RWPE2 (cell line): Measurements from ENCODE around the gene GGCT.

Experiments used
- ATAC-seq: fragments of 200-7000 bp; cut with Tn5 transposase; 3 replicates; pipeline ENCODE4 v1.9.1; 2021; ENCODE audit warnings: low read depth
- DNase-seq: peaks from one replicate; pipeline ENCODE4 v3.0.0-alpha.2; 2020; ENCODE audit warnings: low spot score
- H3K27ac ChIP-seq: fragments of 450-650 bp; 2 replicates; pipeline ENCODE4 v1.5.1; 2017; ENCODE audit warnings: mild to moderate bottlenecking; ENCODE audit not compliant: poor library complexity, severe bottlenecking
- H3K27me3 ChIP-seq: fragments of 250-450 bp; sonication (Bioruptor Pico); 2 replicates; pipeline ENCODE4 v1.5.1; 2021; ENCODE audit warnings: mild to moderate bottlenecking, moderate library complexity; ENCODE audit not compliant: insufficient read depth, poor library complexity, severe bottlenecking
- H3K36me3 ChIP-seq: fragments of 250-450 bp; sonication (Bioruptor Pico); 2 replicates; pipeline ENCODE4 v1.5.1; 2020; ENCODE audit warnings: low read depth, mild to moderate bottlenecking, moderate library complexity
- H3K4me1 ChIP-seq: fragments of 250-450 bp; sonication (Bioruptor Pico); 2 replicates; pipeline ENCODE4 v1.5.1; 2021; ENCODE audit warnings: mild to moderate bottlenecking, moderate library complexity; ENCODE audit not compliant: insufficient read depth, poor library complexity, severe bottlenecking
- H3K4me3 ChIP-seq: fragments of 250-450 bp; sonication (Bioruptor Pico); 2 replicates; pipeline ENCODE4 v1.5.1; 2021; ENCODE audit warnings: mild to moderate bottlenecking, moderate library complexity; ENCODE audit not compliant: severe bottlenecking
- H3K9me3 ChIP-seq: fragments of 250-450 bp; sonication (Bioruptor Pico); 2 replicates; pipeline ENCODE4 v1.5.1; 2021; ENCODE audit warnings: mild to moderate bottlenecking, moderate library complexity; ENCODE audit not compliant: severe bottlenecking
- TF ChIP-seq, protein P1 (sequence below): fragments of 450-650 bp; IDR thresholded peaks from one replicate; pipeline ENCODE4 v1.5.1; 2017; ENCODE audit warnings: mild to moderate bottlenecking, moderate library complexity; ENCODE audit not compliant: poor library complexity, severe bottlenecking

Gene GGCT

DNA sequence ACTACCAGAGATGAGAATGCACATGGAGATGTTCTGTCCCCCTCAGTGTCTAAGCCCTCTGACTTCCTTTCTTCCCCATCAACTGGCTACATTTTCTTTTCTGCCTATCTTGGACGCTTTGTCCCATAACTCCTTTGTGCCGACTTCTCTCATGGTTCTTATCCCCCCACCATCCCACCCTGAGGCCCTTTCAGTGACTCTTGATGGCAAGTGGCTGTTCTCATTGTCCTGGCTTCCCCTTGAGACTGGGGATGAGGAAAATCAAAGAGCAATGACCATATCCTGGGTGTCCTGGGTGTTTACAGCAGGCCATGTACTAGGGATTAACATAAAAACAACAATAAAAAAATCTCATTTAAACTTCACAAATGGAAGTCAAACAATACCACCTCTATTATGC is 18.8 kb upstream of the GGCT start:
- Histone ChIP-seq H3K9me3 (no peaks in the 10 kb centered on the region), H3K4me3 (no peak overlapping the region), H3K4me1 (peaks cover 11% of the 10 kb centered on the region), H3K36me3 (no peaks in the 10 kb centered on the region), H3K27me3 (no peaks in the 10 kb centered on the region), H3K27ac (no peak overlapping the region)
- TF ChIP-seq, protein P1, sequence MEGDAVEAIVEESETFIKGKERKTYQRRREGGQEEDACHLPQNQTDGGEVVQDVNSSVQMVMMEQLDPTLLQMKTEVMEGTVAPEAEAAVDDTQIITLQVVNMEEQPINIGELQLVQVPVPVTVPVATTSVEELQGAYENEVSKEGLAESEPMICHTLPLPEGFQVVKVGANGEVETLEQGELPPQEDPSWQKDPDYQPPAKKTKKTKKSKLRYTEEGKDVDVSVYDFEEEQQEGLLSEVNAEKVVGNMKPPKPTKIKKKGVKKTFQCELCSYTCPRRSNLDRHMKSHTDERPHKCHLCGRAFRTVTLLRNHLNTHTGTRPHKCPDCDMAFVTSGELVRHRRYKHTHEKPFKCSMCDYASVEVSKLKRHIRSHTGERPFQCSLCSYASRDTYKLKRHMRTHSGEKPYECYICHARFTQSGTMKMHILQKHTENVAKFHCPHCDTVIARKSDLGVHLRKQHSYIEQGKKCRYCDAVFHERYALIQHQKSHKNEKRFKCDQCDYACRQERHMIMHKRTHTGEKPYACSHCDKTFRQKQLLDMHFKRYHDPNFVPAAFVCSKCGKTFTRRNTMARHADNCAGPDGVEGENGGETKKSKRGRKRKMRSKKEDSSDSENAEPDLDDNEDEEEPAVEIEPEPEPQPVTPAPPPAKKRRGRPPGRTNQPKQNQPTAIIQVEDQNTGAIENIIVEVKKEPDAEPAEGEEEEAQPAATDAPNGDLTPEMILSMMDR = no peak
- DNase-seq = no peak
- no peak for ATAC-seq

DNA sequence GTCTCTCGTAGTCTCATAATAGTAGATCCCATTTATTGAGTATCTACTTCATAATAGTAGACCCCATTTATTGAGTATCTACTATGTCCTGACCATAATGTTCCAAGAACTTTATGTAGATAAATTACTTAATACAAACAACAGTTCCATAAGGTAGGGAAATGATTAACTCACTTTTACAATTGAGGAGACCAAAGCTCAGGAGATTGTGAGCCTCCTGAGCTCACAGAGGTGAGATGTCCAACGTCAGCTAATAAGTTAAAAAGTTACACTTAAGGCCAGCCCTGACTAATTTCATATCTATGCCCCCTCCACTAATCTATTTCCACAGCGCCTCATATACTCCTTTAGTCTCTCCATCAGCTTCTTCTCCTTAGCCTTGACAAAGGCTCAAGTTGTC is 17.5 kb upstream of the GGCT start:
- ATAC-seq (no peak), DNase-seq (no peak)
- Histone ChIP-seq H3K27ac (no peak overlapping the region), H3K4me1 (peaks cover 11% of the 10 kb centered on the region), H3K27me3 (no peaks in the 10 kb centered on the region), H3K36me3 (no peaks in the 10 kb centered on the region), H3K4me3 (no peak overlapping the region), H3K9me3 (no peaks in the 10 kb centered on the region)
- TF ChIP-seq, protein P1 = no peak

DNA sequence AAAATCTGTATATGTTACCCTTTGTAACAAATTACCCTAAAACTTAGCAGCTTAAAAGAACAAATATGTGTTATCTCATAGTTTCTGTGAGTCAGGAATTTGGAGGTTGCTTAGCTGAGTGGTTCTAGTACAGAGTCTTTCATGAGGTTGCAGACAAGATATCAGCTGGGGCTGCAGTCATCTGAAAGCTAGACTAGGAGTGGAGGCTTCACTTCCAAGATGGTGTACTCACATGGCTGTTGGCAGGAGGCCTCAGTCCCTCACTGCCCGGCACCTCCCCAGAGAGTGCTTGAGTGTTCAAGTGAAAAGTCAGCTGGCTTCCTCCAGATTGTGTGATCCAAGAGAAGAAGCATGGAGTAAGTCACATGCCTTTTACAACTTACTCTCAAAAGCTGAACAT is 16.9 kb upstream of the GGCT start:
- no peak overlapping the region for H3K27ac ChIP-seq
- no peaks in the 10 kb centered on the region for H3K36me3 ChIP-seq
- H3K27me3 ChIP-seq = no peaks in the 10 kb centered on the region
- H3K4me1 ChIP-seq = peaks cover 11% of the 10 kb centered on the region
- no peak overlapping the region for H3K4me3 ChIP-seq
- TF ChIP-seq, protein P1 = no peak
- H3K9me3 ChIP-seq = no peaks in the 10 kb centered on the region
- no peak for DNase-seq
- no peak for ATAC-seq

DNA sequence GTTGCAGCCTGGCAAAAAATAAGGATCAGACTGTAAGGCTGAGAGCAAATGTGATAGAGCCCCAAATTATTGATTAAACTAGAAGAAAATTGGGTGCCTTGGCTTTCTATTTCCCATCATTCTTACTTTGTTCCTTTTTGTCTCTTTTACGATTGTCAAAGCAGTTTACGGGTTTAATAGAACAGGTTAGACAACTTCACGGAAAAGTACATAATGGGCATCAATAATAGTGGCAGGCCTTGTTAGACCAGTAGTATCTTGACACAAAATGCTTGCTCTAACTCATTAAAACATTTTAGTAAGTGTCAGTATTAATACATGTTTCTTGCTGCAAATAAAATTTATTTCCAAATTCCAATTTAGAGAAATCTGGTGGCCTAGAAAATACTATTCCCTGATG is 14.5 kb upstream of the GGCT start:
- Histone ChIP-seq H3K4me3 (no peak overlapping the region), H3K9me3 (no peaks in the 10 kb centered on the region), H3K27me3 (no peaks in the 10 kb centered on the region), H3K4me1 (peaks cover 11% of the 10 kb centered on the region), H3K27ac (no peak overlapping the region), H3K36me3 (no peaks in the 10 kb centered on the region)
- TF ChIP-seq, protein P1 = no peak
- ATAC-seq (no peak), DNase-seq (no peak)

DNA sequence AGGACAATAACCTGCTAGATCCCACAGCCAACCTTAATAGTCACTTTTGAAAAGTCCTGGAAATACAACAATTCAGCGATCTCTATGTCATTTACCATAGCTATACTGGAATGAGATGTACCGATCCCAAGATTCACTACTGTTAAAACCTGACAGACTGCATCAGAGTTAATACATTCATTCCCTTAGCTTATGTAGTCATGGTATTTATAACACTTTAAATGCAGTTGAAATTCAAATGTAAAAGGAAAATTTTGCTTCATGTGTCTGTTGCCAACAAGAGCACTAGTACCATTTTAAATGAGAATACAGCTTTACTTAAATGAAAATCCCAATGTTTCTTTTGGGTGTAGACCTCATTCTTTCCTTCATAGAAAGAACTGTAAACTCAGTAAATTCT is 11.1 kb upstream of the GGCT start:
- H3K4me3 ChIP-seq = no peak overlapping the region
- DNase-seq = no peak
- H3K36me3 ChIP-seq = no peaks in the 10 kb centered on the region
- ATAC-seq = no peak
- peaks cover 6% of the 10 kb centered on the region for H3K4me1 ChIP-seq
- TF ChIP-seq, protein P1 = no peak
- H3K9me3 ChIP-seq = no peaks in the 10 kb centered on the region
- H3K27me3 ChIP-seq = no peaks in the 10 kb centered on the region
- no peak overlapping the region for H3K27ac ChIP-seq
